HEK293 (cell line): ENCODE results near the gene PDZD2.

ENCODE experiments used
- CTCF ChIA-PET: fragments of 350-600 bp; formaldehyde crosslinking; extraction: SDS; loops from one replicate; lab custom pipeline; 2021; ENCODE audit warnings: antibody characterized with exemption; lab: Yijun Ruan, JAX
- POLR2A ChIA-PET: fragments of 300-600 bp; formaldehyde crosslinking; extraction: SDS; loops from one replicate; lab custom pipeline; 2020; ENCODE audit warnings: antibody characterized with exemption, inconsistent platforms; lab: Yijun Ruan, JAX
- H3K27ac ChIP-seq: fragments of 200-500 bp; sonication (Bioruptor generic); 2 replicates; pipeline ENCODE4 v1.5.1; 2014; ENCODE audit warnings: low read depth, low read length, control low read depth, inconsistent platforms; ENCODE audit errors: extremely low read depth
- H3K36me3 ChIP-seq, 2 experiments: fragments of 200-500 bp in 1 of 2; sonication (Bioruptor generic) in 1 of 2; 1 replicate in 1 of 2; 2 replicates in 1 of 2; pipeline ENCODE4 v1.5.1; 2014 to 2017; ENCODE audit warnings: inconsistent platforms in 2 of 2, low read length in 2 of 2; ENCODE audit not compliant: control insufficient read depth in 2 of 2, insufficient read depth in 1 of 2
- H3K4me1 ChIP-seq: fragments of 200-500 bp; sonication (Bioruptor generic); 2 replicates; pipeline ENCODE4 v1.5.1; 2014; ENCODE audit warnings: mild to moderate bottlenecking, low read length, inconsistent platforms; ENCODE audit not compliant: control insufficient read depth, insufficient read depth
- H3K4me3 ChIP-seq: 2 replicates; pipeline ENCODE4 v1.5.1; 2011; ENCODE audit warnings: low read depth, mild to moderate bottlenecking, control low read depth, low read length, moderate library complexity
- H3K9me3 ChIP-seq: fragments of 200-500 bp; sonication (Bioruptor generic); 2 replicates; pipeline ENCODE4 v1.5.1; 2014; ENCODE audit warnings: low read depth, low read length, inconsistent platforms; ENCODE audit not compliant: control insufficient read depth, insufficient read depth
- EGR2 ChIP-seq: fragments of 450-650 bp; formaldehyde crosslinking; IDR thresholded peaks from 2 replicates; pipeline ENCODE4 v1.5.1; 2016; ENCODE audit warnings: low read depth, missing biosample characterization, missing genetic modification characterization
- GLI2 ChIP-seq: fragments of 450-650 bp; formaldehyde crosslinking; IDR thresholded peaks from 2 replicates; pipeline ENCODE4; 2017; ENCODE audit warnings: missing biosample characterization, missing genetic modification characterization, low read depth, borderline replicate concordance
- GLIS1 ChIP-seq: fragments of 450-650 bp; formaldehyde crosslinking; IDR thresholded peaks from 2 replicates; pipeline ENCODE4 v1.5.1; 2016; ENCODE audit warnings: missing biosample characterization, missing genetic modification characterization
- KLF17 ChIP-seq: fragments of 450-650 bp; formaldehyde crosslinking; IDR thresholded peaks from 2 replicates; pipeline ENCODE4 v1.5.1; 2016; ENCODE audit warnings: missing biosample characterization, missing genetic modification characterization
- KLF8 ChIP-seq: fragments of 450-650 bp; formaldehyde crosslinking; IDR thresholded peaks from 2 replicates; pipeline ENCODE4 v1.5.1; 2016; ENCODE audit warnings: missing biosample characterization, missing genetic modification characterization
- OSR2 ChIP-seq: fragments of 450-650 bp; formaldehyde crosslinking; IDR thresholded peaks from 2 replicates; pipeline ENCODE4 v1.5.1; 2016; ENCODE audit warnings: missing biosample characterization, missing genetic modification characterization
- SETDB1 ChIP-seq: IDR thresholded peaks from one replicate; pipeline ENCODE4 v1.6.1; 2017; ENCODE audit warnings: mild to moderate bottlenecking, low read length, moderate library complexity, mixed read lengths; ENCODE audit not compliant: insufficient read length
- WT1 ChIP-seq: fragments of 450-650 bp; formaldehyde crosslinking; IDR thresholded peaks from 2 replicates; pipeline ENCODE4 v1.5.1; 2016; ENCODE audit warnings: missing biosample characterization, missing genetic modification characterization
- YY2 ChIP-seq: fragments of 450-650 bp; formaldehyde crosslinking; IDR thresholded peaks from 2 replicates; pipeline ENCODE4 v1.5.1; 2016; ENCODE audit warnings: missing biosample characterization, missing genetic modification characterization
- ZFHX2 ChIP-seq: fragments of 450-650 bp; formaldehyde crosslinking; conservative IDR thresholded peaks from 2 replicates; pipeline ENCODE4 v1.5.1; 2016; ENCODE audit warnings: missing biosample characterization, missing genetic modification characterization
- ZFP69B ChIP-seq: fragments of 450-650 bp; formaldehyde crosslinking; IDR thresholded peaks from 2 replicates; pipeline ENCODE4 v1.5.1; 2016; ENCODE audit warnings: missing biosample characterization, missing genetic modification characterization
- ZNF112 ChIP-seq: fragments of 450-650 bp; formaldehyde crosslinking; IDR thresholded peaks from 2 replicates; pipeline ENCODE4 v1.5.0; 2017; ENCODE audit warnings: missing biosample characterization, missing genetic modification characterization
- ZNF138 ChIP-seq: fragments of 450-650 bp; formaldehyde crosslinking; IDR thresholded peaks from 2 replicates; pipeline ENCODE4 v1.5.1; 2016; ENCODE audit warnings: missing biosample characterization, missing genetic modification characterization, borderline replicate concordance
- ZNF184 ChIP-seq: fragments of 450-650 bp; IDR thresholded peaks from 2 replicates; pipeline ENCODE4 v1.5.1; 2018; ENCODE audit warnings: missing biosample characterization, mild to moderate bottlenecking, missing genetic modification characterization
- ZNF24 ChIP-seq: fragments of 450-650 bp; formaldehyde crosslinking; IDR thresholded peaks from 2 replicates; pipeline ENCODE4 v1.5.1; 2016; ENCODE audit warnings: missing biosample characterization, missing genetic modification characterization
- ZNF366 ChIP-seq: fragments of 450-650 bp; formaldehyde crosslinking; conservative IDR thresholded peaks from 2 replicates; pipeline ENCODE4 v1.5.1; 2016; ENCODE audit warnings: missing biosample characterization, missing genetic modification characterization
- ZNF416 ChIP-seq: fragments of 450-650 bp; formaldehyde crosslinking; IDR thresholded peaks from 2 replicates; pipeline ENCODE4 v1.5.1; 2016; ENCODE audit warnings: missing biosample characterization, missing genetic modification characterization
- ZNF76 ChIP-seq: fragments of 450-650 bp; formaldehyde crosslinking; IDR thresholded peaks from 2 replicates; pipeline ENCODE4; 2016; ENCODE audit warnings: low read depth, missing biosample characterization, missing genetic modification characterization, borderline replicate concordance
- TF ChIP-seq, protein P1 (sequence below): fragments of 450-650 bp; IDR thresholded peaks from 2 replicates; pipeline ENCODE4 v1.5.1; 2018; ENCODE audit warnings: missing biosample characterization, missing genetic modification characterization
- TF ChIP-seq, protein P2 (sequence below): fragments of 450-650 bp; formaldehyde crosslinking; conservative IDR thresholded peaks from 2 replicates; pipeline ENCODE4 v1.5.1; 2016; ENCODE audit warnings: low read depth, missing biosample characterization, missing genetic modification characterization
- TF ChIP-seq, protein P3 (sequence below): fragments of 450-650 bp; formaldehyde crosslinking; IDR thresholded peaks from 2 replicates; pipeline ENCODE4 v1.5.1; 2016; ENCODE audit warnings: missing biosample characterization, missing genetic modification characterization

Gene PDZD2

DNA sequence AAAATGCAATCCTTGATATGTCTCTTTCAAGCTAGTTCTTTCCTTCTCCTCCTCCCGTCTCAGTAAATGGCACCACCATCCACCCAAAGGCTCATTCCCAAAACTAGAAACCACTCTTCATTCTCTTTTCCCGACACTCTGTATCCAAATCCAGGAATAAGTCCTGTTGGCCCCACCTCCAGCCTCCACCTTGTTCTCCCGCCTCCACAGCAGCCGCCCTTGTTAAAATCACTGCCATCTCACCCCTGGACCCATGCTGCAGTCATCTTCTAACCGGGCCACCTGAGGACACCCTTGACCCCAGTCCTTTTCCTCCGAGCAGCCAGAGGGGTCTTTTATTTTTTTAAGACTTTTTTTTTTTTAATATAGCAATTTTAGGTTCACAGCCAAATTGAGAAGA lies 9.4 kb downstream of the PDZD2 start:
- no peak for TF ChIP-seq ZNF24 (tag by site-specific recombination)
- TF ChIP-seq ZNF184 (tag by site-specific recombination), result no peak
- peak; percentile 28; the same call in 1 of the 2 replicates for TF ChIP-seq EGR2
- peak; percentile 28; the same call in 1 of the 2 replicates for TF ChIP-seq ZFHX2 (tag by site-specific recombination)
- H3K4me1 ChIP-seq, result no peaks in the 10 kb centered on the region
- ChIA-PET POLR2A (no interaction called here), CTCF (no interaction called here)
- no peak overlapping the region for H3K4me3 ChIP-seq
- H3K9me3 ChIP-seq, result no peaks in the 10 kb centered on the region
- no peaks in the 10 kb centered on the region for H3K36me3 ChIP-seq
- no peak overlapping the region for H3K27ac ChIP-seq

DNA sequence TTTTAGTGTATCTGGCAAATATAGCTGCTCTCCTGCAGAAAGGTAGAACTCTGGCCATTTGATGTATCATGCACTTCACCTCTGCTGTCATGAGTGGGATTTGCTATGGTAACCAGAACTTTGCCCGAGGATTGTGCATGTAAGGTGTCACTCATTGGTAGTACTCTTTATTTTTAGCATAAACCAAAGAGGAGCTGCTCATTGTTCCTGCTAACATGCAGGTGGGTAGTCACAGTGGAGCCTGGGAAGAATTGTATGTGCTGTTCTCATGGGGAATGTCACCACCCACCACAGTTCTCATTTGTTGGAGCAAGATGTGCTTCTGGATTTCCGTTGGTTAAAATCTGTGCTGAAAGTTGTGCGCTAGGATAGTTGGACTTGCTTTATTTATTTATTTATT lies 12.3 kb downstream of the PDZD2 start:
- ChIA-PET CTCF (interaction anchor here (0.5 to 2.4 kb wide), 3 partner anchors 13 to 304 kb away, joined by 3 to 6 read pairs (median 3); partner anchors contain the start of gene PDZD2), POLR2A (no interaction called here)
- Histone ChIP-seq H3K27ac (no peak overlapping the region), H3K4me1 (peaks cover 3% of the 10 kb centered on the region), H3K36me3 (no peaks in the 10 kb centered on the region), H3K9me3 (no peaks in the 10 kb centered on the region), H3K4me3 (no peak overlapping the region)
- no peak for TF ChIP-seq OSR2
- TF ChIP-seq, protein P1, sequence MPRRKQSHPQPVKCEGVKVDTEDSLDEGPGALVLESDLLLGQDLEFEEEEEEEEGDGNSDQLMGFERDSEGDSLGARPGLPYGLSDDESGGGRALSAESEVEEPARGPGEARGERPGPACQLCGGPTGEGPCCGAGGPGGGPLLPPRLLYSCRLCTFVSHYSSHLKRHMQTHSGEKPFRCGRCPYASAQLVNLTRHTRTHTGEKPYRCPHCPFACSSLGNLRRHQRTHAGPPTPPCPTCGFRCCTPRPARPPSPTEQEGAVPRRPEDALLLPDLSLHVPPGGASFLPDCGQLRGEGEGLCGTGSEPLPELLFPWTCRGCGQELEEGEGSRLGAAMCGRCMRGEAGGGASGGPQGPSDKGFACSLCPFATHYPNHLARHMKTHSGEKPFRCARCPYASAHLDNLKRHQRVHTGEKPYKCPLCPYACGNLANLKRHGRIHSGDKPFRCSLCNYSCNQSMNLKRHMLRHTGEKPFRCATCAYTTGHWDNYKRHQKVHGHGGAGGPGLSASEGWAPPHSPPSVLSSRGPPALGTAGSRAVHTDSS, result no peak
- TF ChIP-seq GLI2 (tag by site-specific recombination), result no peak
- TF ChIP-seq, protein P2, sequence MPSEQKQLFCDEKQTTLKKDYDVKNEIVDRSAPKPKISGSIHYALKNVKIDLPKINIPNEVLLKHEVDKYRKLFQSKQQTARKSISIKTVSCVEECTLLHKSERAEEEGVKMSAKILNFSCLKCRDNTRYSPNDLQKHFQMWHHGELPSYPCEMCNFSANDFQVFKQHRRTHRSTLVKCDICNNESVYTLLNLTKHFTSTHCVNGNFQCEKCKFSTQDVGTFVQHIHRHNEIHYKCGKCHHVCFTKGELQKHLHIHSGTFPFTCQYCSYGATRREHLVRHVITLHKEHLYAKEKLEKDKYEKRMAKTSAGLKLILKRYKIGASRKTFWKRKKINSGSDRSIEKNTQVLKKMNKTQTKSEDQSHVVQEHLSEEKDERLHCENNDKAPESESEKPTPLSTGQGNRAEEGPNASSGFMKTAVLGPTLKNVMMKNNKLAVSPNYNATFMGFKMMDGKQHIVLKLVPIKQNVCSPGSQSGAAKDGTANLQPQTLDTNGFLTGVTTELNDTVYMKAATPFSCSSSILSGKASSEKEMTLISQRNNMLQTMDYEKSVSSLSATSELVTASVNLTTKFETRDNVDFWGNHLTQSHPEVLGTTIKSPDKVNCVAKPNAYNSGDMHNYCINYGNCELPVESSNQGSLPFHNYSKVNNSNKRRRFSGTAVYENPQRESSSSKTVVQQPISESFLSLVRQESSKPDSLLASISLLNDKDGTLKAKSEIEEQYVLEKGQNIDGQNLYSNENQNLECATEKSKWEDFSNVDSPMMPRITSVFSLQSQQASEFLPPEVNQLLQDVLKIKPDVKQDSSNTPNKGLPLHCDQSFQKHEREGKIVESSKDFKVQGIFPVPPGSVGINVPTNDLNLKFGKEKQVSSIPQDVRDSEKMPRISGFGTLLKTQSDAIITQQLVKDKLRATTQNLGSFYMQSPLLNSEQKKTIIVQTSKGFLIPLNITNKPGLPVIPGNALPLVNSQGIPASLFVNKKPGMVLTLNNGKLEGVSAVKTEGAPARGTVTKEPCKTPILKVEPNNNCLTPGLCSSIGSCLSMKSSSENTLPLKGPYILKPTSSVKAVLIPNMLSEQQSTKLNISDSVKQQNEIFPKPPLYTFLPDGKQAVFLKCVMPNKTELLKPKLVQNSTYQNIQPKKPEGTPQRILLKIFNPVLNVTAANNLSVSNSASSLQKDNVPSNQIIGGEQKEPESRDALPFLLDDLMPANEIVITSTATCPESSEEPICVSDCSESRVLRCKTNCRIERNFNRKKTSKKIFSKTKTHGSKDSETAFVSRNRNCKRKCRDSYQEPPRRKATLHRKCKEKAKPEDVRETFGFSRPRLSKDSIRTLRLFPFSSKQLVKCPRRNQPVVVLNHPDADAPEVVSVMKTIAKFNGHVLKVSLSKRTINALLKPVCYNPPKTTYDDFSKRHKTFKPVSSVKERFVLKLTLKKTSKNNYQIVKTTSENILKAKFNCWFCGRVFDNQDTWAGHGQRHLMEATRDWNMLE, result no peak
- no peak for TF ChIP-seq GLIS1 (tag by site-specific recombination)
- TF ChIP-seq KLF8 (tag by site-specific recombination), result no peak
- TF ChIP-seq KLF17, result no peak
- no peak for TF ChIP-seq SETDB1
- no peak for TF ChIP-seq YY2
- TF ChIP-seq ZFP69B (tag by site-specific recombination), result no peak
- no peak for TF ChIP-seq ZNF138 (tag by site-specific recombination)
- TF ChIP-seq ZNF366, result no peak
- no peak for TF ChIP-seq ZNF76 (tag by site-specific recombination)
- no peak for TF ChIP-seq WT1
- TF ChIP-seq ZNF416 (tag by site-specific recombination), result no peak
- TF ChIP-seq ZNF112, result no peak
- TF ChIP-seq, protein P3, sequence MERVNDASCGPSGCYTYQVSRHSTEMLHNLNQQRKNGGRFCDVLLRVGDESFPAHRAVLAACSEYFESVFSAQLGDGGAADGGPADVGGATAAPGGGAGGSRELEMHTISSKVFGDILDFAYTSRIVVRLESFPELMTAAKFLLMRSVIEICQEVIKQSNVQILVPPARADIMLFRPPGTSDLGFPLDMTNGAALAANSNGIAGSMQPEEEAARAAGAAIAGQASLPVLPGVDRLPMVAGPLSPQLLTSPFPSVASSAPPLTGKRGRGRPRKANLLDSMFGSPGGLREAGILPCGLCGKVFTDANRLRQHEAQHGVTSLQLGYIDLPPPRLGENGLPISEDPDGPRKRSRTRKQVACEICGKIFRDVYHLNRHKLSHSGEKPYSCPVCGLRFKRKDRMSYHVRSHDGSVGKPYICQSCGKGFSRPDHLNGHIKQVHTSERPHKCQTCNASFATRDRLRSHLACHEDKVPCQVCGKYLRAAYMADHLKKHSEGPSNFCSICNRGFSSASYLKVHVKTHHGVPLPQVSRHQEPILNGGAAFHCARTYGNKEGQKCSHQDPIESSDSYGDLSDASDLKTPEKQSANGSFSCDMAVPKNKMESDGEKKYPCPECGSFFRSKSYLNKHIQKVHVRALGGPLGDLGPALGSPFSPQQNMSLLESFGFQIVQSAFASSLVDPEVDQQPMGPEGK (tag by site-specific recombination), result no peak
